ENCODE data around the gene ADAMTS2. TPM values are rescaled to one million over a fixed set of nuclear protein-coding genes. Genes with fewer than 3 reads are reported as not detected.

ADAMTS2 gene
- polyA plus RNA-seq, 3 donors = 0.74 to 2.3 TPM; not detected in 1

- Mint-ChIP-seq H3K36me3 (no peaks in the 10 kb centered on the region), H3K4me1 (no peaks in the 10 kb centered on the region), H3K4me3 (no peak overlapping the region), H3K27ac (no peak overlapping the region), H3K9me3 (no peaks in the 10 kb centered on the region), H3K27me3 (ENCODE audit: low read depth in 3 of 3) (peaks cover 0 to 7% (median 4%) of the 10 kb centered on the region in 3 donors)
- H3K9me3 ChIP-seq (replicated peaks in 1 of 2; ENCODE audit: control insufficient read depth in 1 of 2, insufficient read depth in 1 of 2, low read length in 2 of 2) = no peaks in the 10 kb centered on the region
- no peaks in the 10 kb centered on the region for H3K4me1 ChIP-seq (ENCODE audit: control insufficient read depth in 1 of 2, insufficient read depth in 2 of 2, low read length in 2 of 2)
- H3K27ac ChIP-seq (ENCODE audit: low read depth in 1 of 2, low read length in 2 of 2) = no peak overlapping the region
- no peak overlapping the region for H3K9ac ChIP-seq (ENCODE audit: insufficient read depth, low read length, poor library complexity, severe bottlenecking)
- H3K79me2 ChIP-seq (ENCODE audit: insufficient read depth, low read length) = no peaks in the 10 kb centered on the region
- no peak for DNase-seq
- no peak overlapping the region for H2AFZ ChIP-seq (ENCODE audit: insufficient read depth, low read depth, low read length, poor library complexity, severe bottlenecking)
- no peak overlapping the region for H3K4me3 ChIP-seq (replicated peaks in 1 of 3; ENCODE audit: low read depth in 2 of 3, low read length in 3 of 3)
- no peaks in the 10 kb centered on the region for H3K27me3 ChIP-seq (ENCODE audit: control insufficient read depth in 2 of 2, insufficient read depth in 2 of 2, low read length in 2 of 2)
- H4K20me1 ChIP-seq (ENCODE audit: insufficient read depth, low read length) = no peaks in the 10 kb centered on the region
- no peak overlapping the region for H3K4me2 ChIP-seq (replicated peaks; ENCODE audit: extremely low read depth, low read length, poor library complexity, severe bottlenecking)
- TF ChIP-seq CTCF (IDR thresholded peaks at IDR 0.05) = no peak
- WGBS (ENCODE audit: insufficient coverage) = 93% methylated on average over 22 of the region's 23 CpGs
- no peaks in the 10 kb centered on the region for H3K36me3 ChIP-seq (replicated peaks in 1 of 2; ENCODE audit: control insufficient read depth in 1 of 2, insufficient read depth in 2 of 2, low read length in 2 of 2)
- intact Hi-C loops (cut with micrococcal nuclease) = no loop called here
These were observed 69.1 kb downstream of the ADAMTS2 start for GRCh38 chr5:179275941-179276837.

GRCh38 chr5:179275381-179275878 lies 69.8 kb downstream of the ADAMTS2 start:
- TF ChIP-seq CTCF (IDR thresholded peaks at IDR 0.05) = no peak
- H3K9me3 Mint-ChIP-seq = no peaks in the 10 kb centered on the region
- intact Hi-C loops (cut with micrococcal nuclease) = no loop called here
- no peaks in the 10 kb centered on the region for H3K9me3 ChIP-seq (replicated peaks in 1 of 2; ENCODE audit: control insufficient read depth in 1 of 2, insufficient read depth in 1 of 2, low read length in 2 of 2)
- H3K36me3 ChIP-seq (replicated peaks in 1 of 2; ENCODE audit: control insufficient read depth in 1 of 2, insufficient read depth in 2 of 2, low read length in 2 of 2) = no peaks in the 10 kb centered on the region
- no peak overlapping the region for H3K27ac ChIP-seq (ENCODE audit: low read depth in 1 of 2, low read length in 2 of 2)
- H3K79me2 ChIP-seq (ENCODE audit: insufficient read depth, low read length) = no peaks in the 10 kb centered on the region
- no peak overlapping the region for H3K9ac ChIP-seq (ENCODE audit: insufficient read depth, low read length, poor library complexity, severe bottlenecking)
- H4K20me1 ChIP-seq (ENCODE audit: insufficient read depth, low read length) = no peaks in the 10 kb centered on the region
- H3K4me2 ChIP-seq (replicated peaks; ENCODE audit: extremely low read depth, low read length, poor library complexity, severe bottlenecking) = no peak overlapping the region
- H3K4me3 Mint-ChIP-seq = no peak overlapping the region
- DNase-seq = no peak
- H3K4me1 ChIP-seq (ENCODE audit: control insufficient read depth in 1 of 2, insufficient read depth in 2 of 2, low read length in 2 of 2) = no peaks in the 10 kb centered on the region
- no peaks in the 10 kb centered on the region for H3K36me3 Mint-ChIP-seq
- no peaks in the 10 kb centered on the region for H3K4me1 Mint-ChIP-seq
- H3K27ac Mint-ChIP-seq = no peak overlapping the region
- WGBS (ENCODE audit: insufficient coverage) = 87% methylated on average over 13 of the region's 15 CpGs
- H3K27me3 Mint-ChIP-seq (ENCODE audit: low read depth in 3 of 3) = peaks cover 0 to 7% (median 4%) of the 10 kb centered on the region in 3 donors
- H3K4me3 ChIP-seq (replicated peaks in 1 of 3; ENCODE audit: low read depth in 2 of 3, low read length in 3 of 3) = no peak overlapping the region
- no peaks in the 10 kb centered on the region for H3K27me3 ChIP-seq (ENCODE audit: control insufficient read depth in 2 of 2, insufficient read depth in 2 of 2, low read length in 2 of 2)
- no peak overlapping the region for H2AFZ ChIP-seq (ENCODE audit: insufficient read depth, low read depth, low read length, poor library complexity, severe bottlenecking)
